ENCODE data around the gene DNPH1.

GRCh38 chr6:43207286-43207685 is 22.0 kb downstream of the DNPH1 start:
- TF ChIP-seq ZNF3 (CRISPR knock-in tag; IDR thresholded peaks at IDR 0.05) (no peak), ZKSCAN1 (IDR thresholded peaks at IDR 0.05; ENCODE audit: low read depth, low read length) (no peak), JUND (IDR thresholded peaks at IDR 0.05; ENCODE audit: borderline replicate concordance, low read depth, low read length) (no peak), JUND (tag; IDR thresholded peaks at IDR 0.05; ENCODE audit: borderline replicate concordance, low read depth, low read length) (no peak), POLR2A (conservative IDR thresholded peaks at IDR 0.05) (no peak), JUN (IDR thresholded peaks at IDR 0.05; ENCODE audit: borderline replicate concordance, low read depth, low read length) (no peak), JUN (CRISPR knock-in tag; IDR thresholded peaks at IDR 0.05; ENCODE audit: borderline replicate concordance) (no peak), ZBTB1 (CRISPR knock-in tag; IDR thresholded peaks at IDR 0.05; ENCODE audit: borderline replicate concordance, low read depth) (no peak), BMI1 (IDR thresholded peaks at IDR 0.05; ENCODE audit: low read length) (no peak), TAF1 (IDR thresholded peaks at IDR 0.05; ENCODE audit: control insufficient read depth, extremely low read depth, insufficient read depth, low read length, severe bottlenecking) (no peak), HDAC2 (IDR thresholded peaks at IDR 0.05) (no peak), GTF2F1 (IDR thresholded peaks at IDR 0.05; ENCODE audit: low read depth, low read length) (no peak), DPF2 (IDR thresholded peaks at IDR 0.05) (no peak)
- TF ChIP-seq, protein P1, sequence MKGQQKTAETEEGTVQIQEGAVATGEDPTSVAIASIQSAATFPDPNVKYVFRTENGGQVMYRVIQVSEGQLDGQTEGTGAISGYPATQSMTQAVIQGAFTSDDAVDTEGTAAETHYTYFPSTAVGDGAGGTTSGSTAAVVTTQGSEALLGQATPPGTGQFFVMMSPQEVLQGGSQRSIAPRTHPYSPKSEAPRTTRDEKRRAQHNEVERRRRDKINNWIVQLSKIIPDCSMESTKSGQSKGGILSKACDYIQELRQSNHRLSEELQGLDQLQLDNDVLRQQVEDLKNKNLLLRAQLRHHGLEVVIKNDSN (CRISPR knock-in tag; IDR thresholded peaks at IDR 0.05): no peak
